HG02759 (cell line): ENCODE results near the gene APOA1.
"Not testable (repeated sequence)": the region's sequence is repeated elsewhere in the genome, so short reads cannot be mapped to it uniquely, and the experiment has no call there.

Experiments used
- ATAC-seq: cut with Tn5 transposase; IDR thresholded peaks from one replicate; pipeline ENCODE4 v1.9.1; 2021; ENCODE audit warnings: mild to moderate bottlenecking, moderate library complexity; ENCODE audit not compliant: unreplicated experiment

Gene APOA1

DNA sequence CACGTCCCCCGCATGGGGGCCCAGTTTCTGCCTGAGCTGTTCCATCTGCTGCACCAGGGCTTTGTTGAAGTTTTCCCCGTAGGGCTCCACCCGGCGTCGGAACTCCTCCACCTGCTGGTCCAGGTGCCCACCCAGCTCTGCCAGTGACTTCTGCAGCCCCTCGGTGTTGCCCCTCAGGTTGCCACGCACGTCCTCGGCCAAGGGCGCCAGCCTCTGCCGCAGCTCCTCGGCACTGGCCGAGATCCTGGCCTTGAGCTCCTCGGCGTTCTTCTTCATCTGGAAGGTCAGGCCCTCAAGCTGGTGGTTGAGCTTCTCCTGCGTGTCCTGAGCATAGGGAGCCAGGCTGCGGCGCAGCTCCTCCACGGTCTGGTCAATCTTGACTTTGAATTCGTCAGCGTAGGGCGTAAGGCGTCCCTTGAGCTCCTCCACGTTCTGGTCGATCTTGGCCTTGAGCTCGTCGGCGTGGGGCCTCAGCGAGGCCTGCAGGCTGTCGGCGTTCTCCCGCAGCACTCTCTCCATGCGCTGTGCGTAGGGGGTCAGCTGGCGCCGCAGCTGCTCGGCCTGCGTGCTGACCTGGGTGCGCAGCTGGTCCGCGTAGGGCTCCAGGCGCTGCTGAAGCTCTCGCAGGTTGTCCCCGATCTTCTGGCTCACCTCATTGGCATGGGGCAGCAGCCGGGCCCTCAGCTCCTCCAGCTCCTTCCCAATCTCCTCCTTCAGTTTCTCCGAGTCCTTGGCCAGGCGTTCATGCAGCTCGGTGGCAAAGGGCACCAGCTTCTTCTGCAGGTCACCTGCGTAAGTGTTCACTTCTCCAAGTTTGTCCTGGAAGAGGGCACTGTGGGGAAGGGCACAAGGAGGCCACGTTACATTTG, 16.1 kb downstream of the APOA1 start:
- ATAC-seq = no peak

DNA sequence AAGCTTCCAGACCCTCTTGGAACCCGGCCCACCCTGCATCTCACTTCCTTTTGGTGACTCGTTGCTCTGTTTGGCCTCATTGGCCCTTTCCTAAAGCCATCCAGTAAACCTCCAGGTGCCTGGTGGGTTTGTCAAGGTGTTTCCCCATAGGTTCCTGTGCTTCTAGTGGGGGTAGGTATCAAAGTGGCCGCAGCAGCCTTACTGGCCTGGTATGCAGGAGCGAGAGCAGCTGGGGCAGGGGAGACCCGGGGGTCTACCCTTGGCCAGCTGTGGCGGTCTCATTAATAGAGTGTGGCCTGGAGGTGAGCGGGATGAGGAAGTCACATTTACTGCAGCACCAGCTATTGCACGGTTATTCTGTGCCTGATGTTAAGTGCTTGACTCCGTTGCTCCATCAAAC, 18.4 kb downstream of the APOA1 start:
- no peak for ATAC-seq

DNA sequence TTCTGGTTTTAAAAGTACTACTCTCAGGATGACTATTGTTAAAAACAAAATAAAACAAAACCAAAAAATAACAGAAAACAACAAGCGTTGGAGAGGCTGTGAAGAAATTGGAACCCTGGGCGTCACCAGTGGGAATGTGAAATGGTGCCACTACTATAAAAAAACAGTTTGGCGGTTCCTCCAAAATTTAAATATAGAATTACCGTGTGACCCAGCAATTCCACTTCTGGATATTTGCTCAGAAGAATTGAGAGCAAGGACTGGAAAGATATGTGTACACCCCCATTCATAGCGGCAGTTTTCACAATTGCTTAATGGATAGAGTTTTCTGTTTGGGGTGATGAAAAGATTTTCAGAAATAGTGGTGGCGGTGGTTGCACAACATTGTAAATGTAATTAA, 22.9 kb downstream of the APOA1 start:
- ATAC-seq = no peak

DNA sequence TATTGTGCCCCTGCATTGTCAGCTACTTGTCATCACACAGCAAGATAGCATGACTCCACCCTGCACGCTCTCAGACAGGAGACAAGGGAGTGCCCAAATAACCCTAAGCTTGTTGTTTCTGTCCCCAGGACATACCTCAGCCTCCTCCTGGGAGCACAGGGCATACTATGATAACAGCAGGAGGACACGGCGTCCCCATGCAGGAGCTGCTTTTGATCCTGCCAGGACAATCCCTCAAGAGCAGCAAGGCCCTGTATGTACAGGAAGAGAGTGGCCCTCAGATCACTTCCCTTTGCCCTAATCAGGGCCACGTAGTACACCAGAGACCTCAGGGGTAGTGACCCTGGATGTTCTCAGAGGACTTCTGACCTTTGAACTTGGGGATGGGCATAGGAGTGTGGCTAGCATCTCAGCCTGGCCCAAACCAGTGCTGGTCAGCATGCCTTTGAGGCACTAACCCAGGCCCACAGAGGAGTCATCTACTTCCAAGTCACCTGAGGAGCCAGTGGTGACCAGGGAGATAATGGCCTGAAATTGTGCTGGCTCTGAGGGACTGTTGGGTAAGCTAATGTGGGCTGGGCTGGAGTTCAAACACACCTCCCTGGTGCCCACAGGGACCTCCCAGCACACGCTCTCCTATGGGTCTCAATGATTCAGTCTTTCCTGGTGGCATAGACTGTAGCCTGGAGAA, 23.5 kb downstream of the APOA1 start:
- no peak for ATAC-seq

DNA sequence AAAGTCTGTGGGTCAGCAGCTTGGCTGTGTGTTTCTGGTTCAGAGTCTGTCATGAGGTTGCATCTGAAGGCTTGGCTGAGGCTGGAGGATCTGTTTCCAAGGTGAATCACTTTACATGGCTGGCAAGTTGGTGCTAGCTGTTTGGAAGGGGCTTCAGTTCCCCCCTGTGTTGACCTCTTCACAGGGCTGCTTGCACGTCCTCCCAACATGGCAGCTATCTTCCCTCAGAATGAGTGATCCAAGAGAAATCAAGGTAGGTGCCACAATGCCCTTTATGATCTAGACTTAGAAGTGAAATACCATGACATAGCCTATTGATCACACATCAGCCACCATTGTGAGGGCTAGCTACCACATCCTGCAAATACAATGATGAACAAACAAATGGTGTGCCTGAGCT, 24.3 kb downstream of the APOA1 start:
- no peak for ATAC-seq

DNA sequence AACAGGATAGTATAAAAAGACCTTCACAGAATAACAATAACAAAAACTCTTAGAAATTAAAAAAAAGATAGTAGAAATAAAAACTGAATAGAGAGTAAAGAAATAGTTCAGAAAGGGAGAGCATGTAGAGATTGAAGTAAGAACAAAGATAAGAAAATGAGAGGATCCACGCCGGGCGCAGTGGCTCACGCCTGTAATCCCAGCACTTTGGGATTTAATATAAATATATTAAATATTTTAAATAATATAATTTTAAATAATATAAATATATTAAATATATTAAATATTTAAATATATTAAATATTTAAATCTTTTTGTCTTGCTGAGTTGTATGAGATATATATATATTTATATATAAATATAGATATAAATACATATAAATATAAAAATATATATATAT, 25.3 kb downstream of the APOA1 start:
- no peak for ATAC-seq

DNA sequence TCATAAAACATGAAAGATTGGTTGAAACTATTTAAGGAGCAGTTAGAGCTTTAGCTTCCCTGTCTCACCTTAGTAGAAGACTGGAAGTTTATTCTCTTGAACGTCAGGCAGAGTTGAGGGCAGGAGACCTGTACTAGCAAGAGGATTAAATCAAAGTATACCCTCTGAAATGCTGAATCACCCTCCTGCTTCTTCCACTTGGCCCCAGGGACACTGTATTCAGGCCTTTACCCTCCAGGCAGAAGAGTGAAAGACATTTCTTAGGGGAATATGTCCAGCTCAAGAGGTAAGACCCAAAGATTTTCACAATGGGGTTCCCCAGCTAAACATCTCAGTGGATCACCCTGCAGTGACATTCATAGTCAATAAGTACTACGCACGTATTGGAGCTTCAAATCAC, 26.2 kb downstream of the APOA1 start:
- ATAC-seq = no peak

DNA sequence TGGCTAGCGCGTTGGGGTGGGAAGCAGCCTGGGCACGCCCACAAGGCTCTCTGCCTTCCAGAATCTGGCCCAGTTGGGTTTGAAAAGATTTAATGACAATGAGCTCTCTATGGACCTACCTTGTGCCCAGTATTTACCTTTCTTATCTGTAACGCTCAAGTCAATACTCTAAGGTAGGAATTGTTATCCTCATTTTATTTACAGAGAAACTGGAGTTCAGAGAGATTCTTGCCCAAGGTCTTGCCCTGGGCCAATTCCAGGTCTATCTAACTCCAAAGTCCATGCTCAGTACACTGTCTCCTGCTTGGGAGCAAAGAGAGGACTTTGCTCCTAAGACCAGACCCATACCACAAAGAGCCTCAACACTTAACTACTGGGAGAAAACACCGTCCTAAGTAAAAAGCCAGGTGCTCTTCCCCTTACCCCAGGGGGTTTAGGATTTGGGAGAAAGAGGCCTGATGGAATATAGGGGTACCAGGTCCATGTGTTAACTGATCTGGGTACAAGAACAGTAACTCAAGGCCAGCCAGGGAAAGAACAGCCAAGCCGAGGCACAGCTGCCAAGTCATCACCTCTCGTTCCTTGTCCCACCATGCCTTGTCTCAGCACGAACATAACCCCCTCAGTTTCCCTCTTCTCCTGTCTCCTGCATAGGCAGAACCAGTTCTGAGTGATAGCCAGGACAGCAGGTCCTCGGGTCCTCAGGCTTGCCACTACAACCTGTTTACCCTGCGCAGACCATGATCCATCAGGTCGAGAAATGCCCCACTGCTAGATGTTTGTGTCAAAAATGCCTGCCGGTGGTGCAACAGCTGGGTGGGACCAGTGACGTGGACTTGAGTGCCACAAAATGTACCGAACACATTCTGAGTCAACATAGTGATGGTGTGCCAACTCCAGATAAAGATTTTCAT, 28.9 kb downstream of the APOA1 start:
- ATAC-seq = no peak

DNA sequence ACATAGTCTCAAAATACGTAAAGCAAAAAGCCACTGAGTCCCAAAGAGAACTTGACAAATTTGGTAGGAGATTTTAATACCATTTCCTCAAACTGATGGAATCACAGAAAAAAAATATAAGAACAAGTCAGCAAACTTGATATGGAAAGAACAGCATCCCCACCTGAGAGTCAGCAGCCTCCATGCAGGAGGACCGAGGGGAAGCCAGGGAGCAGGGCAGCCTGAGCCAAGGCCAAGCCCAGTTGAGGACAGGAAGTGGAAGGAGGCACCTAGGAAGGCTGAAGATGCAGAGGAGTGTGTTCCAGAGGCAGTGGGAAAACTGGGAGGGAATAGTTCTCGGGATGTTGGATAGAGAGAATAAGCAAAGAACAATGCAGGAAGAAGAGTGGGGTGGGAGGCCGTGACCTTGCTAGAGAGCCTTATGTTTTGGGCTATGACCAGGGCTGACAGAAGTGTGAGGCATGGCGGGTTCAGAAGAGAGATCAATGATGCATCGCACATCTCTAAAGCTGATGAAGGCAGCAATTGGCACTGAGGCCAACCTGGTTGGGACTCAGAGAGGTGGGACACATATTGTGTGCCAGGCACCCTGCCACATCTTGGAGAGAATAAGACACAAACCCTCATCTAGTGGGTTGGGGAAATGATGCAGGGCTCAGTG, 29.7 kb downstream of the APOA1 start:
- no peak for ATAC-seq

DNA sequence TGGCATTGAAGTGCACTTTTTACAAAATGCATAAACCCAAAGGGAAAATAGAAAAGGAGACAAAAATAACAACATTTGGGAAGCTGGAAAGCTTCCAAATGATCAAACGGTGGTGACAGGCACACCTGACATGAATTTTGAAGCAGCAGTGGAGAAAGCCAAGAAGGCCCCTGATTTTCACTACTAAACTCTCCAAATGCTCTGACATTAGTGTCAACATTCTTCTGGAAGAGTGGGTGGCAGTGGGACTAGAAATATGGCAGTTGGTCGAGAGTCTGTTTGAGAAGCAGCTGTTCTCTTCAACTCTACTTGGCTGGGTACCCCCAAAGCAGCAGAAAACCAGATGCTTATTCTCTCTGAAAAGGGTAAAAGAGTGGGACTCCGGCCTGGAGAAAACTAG, 33.4 kb downstream of the APOA1 start:
- ATAC-seq = no peak

DNA sequence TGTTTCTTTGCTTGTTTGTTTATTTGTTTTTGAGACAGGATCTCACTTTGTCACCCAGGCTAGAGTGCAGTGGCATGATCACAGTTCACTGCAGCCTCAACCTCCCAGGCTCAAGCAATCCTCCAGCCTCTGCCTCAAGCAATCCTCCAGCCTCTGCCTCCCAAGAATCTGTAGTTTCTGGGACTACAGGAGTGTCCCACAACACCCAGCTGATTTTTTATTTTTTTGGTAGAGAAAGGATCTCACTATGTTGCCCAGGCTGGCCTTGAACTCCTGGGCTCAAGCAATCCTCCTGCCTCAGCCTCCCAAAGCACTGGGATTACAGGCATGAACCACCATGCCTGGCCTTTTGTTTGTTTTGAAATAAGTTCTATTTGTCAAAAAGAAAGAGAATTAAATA, 35.8 kb downstream of the APOA1 start:
- ATAC-seq = not testable (repeated sequence)

DNA sequence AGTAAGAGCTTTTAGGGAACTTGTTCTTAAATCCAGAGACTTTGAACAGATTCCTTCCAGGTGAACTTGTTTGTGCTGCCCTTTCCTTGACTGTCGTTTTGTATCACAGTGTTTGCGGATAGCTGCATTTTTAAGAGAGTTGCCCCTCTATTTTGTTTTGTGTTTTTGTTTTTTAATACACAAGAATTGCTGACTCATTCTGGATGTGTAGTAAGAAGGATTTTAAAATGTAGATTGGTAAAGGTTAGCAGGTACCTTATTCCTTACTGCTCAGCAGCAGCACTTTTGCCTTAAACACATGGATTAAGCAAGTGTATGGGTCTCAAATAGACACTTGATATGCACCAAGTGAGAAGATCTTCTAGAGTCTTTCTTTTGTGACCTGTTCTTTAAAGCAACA, 36.8 kb downstream of the APOA1 start:
- no peak for ATAC-seq

DNA sequence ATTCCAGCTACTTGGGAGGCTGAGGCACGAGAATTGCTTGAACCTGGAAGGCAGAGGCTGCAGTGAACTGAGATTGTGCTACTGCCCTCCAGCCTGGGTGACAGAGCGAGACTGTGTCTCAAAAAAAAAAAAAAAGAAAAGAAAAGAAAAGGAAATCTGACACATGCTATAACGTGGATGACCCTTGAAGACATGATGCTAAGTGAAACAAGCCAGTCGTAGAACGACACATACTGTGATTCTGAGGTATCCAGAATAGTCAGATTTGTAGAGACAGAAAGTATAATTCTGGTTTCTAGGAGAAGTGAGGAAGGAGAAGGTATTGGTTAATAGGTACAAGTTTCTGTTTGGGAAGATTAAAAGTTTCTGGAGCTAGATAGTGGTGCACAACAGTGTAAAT, 39.1 kb downstream of the APOA1 start:
- ATAC-seq = no peak

DNA sequence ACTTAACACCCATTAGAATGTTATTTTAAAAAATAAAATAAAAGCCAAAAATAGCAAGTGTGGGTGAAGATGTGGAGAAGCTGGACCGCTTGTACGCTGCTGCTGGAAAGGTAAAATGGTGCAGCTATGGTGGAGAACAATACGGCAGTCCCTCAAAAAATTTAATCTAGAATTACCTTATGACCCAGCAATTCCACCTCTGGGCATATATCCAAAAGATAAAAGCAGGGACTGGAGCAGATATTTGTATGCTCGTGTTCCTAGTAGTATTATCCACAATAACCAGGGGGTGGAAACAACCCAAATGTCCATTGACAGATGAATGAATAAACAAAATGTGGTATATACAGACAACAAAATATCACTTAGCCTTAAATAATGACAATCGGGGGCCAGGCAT, 39.6 kb downstream of the APOA1 start:
- ATAC-seq = no peak

DNA sequence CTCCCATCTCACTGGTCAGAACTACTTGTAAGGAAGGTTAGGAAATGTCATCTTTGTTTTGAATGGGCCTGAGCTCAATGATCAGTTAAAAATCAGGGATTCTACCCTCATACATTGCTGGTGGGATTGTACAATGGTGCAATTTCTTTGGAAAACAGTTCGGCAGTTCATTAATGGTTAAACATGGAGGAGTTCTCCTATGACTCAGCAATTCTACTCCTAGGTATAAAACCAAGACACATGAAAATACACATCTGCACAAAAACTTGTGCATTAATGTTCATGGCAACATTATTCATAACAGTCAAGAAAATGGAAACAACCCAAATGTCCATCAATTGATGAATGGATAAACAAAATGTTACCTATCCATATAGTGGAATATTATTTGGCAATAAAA, 40.9 kb downstream of the APOA1 start:
- ATAC-seq = no peak

DNA sequence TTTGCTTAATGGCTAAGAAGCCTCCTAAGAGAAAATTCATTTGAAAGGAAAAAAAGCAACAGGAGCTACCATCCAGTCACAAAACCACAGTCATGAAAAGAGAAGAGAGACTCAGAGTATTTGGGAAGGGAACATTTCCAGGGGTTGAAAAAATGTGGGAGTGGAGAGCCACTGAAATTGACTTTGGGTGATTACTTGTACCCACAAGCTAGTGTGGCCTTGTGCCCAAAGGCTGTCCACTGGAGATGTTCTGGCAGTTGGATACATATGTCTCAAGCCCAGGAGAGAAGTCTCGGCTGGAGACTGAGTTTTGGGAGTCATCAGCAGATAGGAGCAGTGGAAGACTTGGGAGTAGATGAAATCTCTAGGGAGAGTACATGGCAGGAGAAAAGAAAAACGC, 42.6 kb downstream of the APOA1 start:
- ATAC-seq = no peak

DNA sequence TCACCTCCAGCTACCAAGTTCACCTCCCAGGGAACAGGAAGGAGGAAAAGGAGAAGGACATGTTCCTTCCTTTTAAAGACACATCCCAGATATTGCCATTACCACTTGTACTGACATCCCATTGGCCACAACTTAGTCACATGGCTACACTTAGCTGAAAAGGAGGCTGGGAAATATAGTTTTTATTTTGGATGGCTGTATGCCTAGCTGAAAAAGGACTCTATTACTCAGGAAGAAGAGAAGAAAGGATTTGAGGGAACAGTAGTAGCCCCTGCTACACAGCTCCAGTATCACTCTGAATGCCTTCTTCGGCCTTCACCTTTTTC, 43.7 kb downstream of the APOA1 start:
- no peak for ATAC-seq

DNA sequence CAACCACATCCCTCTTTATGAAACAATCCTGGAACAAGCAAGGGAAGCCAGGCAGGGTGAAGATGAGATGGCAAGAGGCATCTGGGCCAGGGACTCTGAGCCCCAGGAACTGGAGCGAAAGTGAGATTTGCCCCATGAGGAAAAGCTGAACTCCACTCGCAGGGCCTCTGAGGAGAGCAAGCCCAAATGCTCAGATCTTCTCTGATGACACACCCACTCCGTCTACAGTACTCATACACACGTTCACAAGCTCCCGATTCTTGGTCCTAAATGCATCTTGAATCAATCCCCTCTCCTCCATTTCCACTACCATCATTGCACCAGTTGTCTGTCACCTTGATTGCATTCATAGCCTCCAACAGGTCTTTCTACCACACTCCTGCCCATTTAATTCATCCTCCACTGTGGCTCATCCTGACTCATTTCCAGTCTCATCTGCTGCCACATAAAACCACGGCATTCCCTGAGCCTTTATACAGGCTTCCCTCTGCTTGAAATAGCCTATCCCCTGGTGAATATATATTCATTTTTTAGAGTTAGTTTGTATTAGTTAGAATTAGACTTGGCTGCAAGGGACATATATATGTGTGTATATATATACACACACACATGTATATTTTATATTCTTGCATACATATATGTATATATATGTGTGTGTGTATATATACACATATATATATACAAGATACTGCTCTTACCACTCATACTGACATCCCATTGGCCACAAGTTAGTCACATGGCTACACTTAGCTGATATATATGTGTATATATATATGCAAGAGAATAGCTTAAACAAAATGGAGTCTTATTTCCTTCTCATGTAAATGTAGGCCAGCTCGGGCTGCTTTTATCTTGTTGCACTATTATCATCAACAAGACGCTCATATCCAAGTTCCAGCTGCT, 44.3 kb downstream of the APOA1 start:
- ATAC-seq = no peak

DNA sequence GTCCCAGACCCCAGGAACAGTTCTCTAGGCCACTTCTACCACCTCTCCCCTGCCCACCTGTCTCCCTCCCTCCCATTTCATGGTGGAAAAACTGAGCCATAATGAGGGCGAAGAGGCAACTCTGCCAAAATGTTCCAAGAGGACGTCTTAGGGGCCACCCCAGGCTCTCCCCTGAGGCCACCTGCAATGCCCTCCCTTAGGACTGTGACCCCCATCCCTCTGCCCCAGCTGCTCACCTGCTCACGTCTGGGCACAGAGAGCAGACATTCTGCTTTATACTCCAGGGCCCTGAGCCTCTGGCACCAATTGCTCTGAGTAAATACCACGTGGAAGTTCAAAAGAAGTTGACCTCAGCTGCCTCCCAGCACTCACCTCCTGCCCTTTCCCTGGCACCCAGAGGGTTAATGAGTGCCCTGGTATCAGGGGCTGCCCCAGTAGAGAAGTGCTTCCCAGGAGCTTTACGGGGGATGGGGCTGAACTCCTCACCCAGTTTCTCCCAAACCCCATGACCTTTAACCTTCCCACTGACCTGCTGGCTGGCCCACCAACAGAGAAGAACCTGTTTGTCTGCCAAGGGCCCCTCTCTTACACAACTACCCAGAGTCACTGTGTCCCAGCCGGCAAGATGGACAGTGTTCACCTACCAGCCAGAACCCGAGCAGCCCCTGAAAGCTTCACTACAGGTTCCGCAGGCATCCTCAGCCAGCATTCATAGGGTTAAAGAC, 45.1 kb downstream of the APOA1 start:
- no peak for ATAC-seq

DNA sequence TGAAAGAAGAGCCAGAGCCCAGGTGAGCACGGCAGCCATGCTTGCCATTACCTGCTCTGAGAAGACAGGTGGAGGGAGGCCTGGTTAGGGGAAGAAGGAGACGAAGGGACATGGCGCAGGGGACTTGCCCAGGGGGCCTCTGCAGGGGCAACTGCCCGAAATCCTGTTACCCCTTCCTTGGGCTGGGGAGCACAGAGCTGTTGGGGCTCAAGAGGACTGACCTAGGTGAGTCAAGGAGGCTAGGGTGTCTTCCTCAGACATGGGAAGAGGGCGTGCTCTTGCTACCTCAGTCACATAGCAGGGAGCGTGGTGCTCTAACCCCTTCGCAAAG, 45.6 kb downstream of the APOA1 start, which contains the start of gene APOA5:
Gene APOA5 (minus strand): TSS at position 67 of the 331 bp plus-strand sequence. CDS start 19 bp downstream, at position 48.
- no peak for ATAC-seq
